GM06990 (cell line): Measurements from ENCODE around the gene ABCC3.

Experiments
- DNase-seq: peaks from one replicate; pipeline ENCODE4 v3.0.0-alpha.2; 2011; ENCODE audit not compliant: insufficient read length; ENCODE audit errors: extremely low read depth
- H3K27me3 ChIP-seq: replicated peaks from 2 replicates; pipeline ENCODE4 v1.6.0; 2011; ENCODE audit warnings: low read length; ENCODE audit not compliant: control insufficient read depth, insufficient read depth
- H3K36me3 ChIP-seq: 2 replicates; pipeline ENCODE4 v1.5.1; 2011; ENCODE audit warnings: low read length; ENCODE audit not compliant: control insufficient read depth, insufficient read depth
- H3K4me3 ChIP-seq: replicated peaks from 2 replicates; pipeline ENCODE4 v1.5.1; 2011; ENCODE audit warnings: low read depth, mild to moderate bottlenecking, control low read depth, low read length
- TF ChIP-seq, protein P1 (sequence below): IDR thresholded peaks from 2 replicates; pipeline ENCODE4 v1.5.1; 2011; ENCODE audit warnings: low read length, control low read depth, mild to moderate bottlenecking, inconsistent platforms; ENCODE audit not compliant: insufficient read depth, poor library complexity, severe bottlenecking

The ABCC3 gene

DNA sequence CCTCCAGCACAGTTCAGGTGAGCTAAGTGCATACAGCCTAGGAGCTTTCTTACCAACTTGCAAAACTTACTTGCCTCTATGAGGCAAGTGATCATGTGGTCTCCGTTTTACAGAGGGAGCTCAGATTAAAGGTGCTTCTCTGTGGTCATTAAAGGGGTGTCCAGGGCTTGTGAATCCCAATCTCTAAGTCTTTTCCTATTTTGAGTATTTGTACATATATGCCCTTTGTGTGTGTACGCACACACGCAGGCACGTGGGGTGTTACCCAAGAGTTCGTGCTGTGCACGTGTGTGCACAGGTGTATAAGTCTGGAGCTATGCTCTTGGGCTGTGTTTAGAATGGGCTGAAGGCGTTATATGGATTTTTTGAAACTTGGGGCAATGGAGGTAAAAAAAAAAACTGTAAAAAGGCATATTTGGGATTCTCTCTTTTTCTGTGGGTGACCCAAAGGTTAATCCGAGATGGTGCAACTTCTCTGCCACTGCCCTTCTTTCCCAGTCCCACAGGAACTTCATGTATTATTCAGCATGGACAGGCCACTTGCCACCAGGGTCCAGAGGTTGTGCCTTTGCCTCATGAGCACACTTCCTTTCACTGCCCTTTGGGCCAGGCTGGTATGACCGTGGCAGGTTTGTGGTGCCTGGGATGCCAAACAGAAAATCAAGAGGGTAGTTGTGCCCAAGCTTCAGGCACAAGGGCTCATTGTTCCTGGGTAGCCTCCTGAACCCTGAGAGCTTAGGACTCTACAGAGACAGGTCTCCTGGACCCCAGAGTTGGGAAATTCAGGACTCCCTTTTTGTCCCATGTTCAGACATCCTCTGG is 1.5 kb downstream of the ABCC3 start:
- H3K4me3 ChIP-seq: no peak overlapping the region
- no peak for DNase-seq
- TF ChIP-seq, protein P1, sequence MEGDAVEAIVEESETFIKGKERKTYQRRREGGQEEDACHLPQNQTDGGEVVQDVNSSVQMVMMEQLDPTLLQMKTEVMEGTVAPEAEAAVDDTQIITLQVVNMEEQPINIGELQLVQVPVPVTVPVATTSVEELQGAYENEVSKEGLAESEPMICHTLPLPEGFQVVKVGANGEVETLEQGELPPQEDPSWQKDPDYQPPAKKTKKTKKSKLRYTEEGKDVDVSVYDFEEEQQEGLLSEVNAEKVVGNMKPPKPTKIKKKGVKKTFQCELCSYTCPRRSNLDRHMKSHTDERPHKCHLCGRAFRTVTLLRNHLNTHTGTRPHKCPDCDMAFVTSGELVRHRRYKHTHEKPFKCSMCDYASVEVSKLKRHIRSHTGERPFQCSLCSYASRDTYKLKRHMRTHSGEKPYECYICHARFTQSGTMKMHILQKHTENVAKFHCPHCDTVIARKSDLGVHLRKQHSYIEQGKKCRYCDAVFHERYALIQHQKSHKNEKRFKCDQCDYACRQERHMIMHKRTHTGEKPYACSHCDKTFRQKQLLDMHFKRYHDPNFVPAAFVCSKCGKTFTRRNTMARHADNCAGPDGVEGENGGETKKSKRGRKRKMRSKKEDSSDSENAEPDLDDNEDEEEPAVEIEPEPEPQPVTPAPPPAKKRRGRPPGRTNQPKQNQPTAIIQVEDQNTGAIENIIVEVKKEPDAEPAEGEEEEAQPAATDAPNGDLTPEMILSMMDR: no peak
- no peaks in the 10 kb centered on the region for H3K36me3 ChIP-seq
- H3K27me3 ChIP-seq: no peaks in the 10 kb centered on the region

GRCh38 chr17:50636804-50637195 is 2.1 kb downstream of the ABCC3 start:
- TF ChIP-seq, protein P1: no peak
- Histone ChIP-seq H3K36me3 (no peaks in the 10 kb centered on the region), H3K27me3 (no peaks in the 10 kb centered on the region), H3K4me3 (no peak overlapping the region)
- no peak for DNase-seq

GRCh38 chr17:50637829-50638605 is 3.3 kb downstream of the ABCC3 start:
- H3K4me3 ChIP-seq: no peak overlapping the region
- no peaks in the 10 kb centered on the region for H3K36me3 ChIP-seq
- no peak for DNase-seq
- TF ChIP-seq, protein P1: no peak
- no peaks in the 10 kb centered on the region for H3K27me3 ChIP-seq

DNA sequence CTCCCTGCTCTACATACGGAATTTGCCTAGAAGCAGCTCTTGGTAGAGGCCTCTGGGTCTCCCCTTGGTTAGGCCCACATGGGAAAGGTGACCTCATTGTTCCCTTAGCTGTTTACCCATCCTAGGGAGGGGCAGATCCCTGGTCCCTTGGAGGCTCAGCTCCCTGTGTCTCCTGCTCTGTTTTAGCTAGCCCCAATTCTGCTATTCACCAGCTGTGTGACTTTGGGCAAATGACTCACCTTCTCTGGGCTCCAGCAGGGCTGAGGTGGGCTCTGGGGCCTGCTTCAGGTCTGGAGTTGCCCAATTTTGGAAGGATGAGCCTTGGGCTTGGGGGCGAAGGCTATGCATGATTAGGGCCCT is 3.9 kb downstream of the ABCC3 start:
- no peak for DNase-seq

GRCh38 chr17:50638966-50639713 is 4.5 kb downstream of the ABCC3 start:
- DNase-seq: no peak
- H3K27me3 ChIP-seq: no peaks in the 10 kb centered on the region
- TF ChIP-seq, protein P1: no peak

More for the DNA sequence above, 3.9 kb downstream of the ABCC3 start:
- no peak overlapping the region for H3K4me3 ChIP-seq
- TF ChIP-seq, protein P1: no peak
- H3K36me3 ChIP-seq: no peaks in the 10 kb centered on the region
- H3K27me3 ChIP-seq: no peaks in the 10 kb centered on the region

More at GRCh38 chr17:50638966-50639713, 4.5 kb downstream of the ABCC3 start:
- no peaks in the 10 kb centered on the region for H3K36me3 ChIP-seq
- no peak overlapping the region for H3K4me3 ChIP-seq
